ENCODE data around the gene ATP5MC2.

- TF ChIP-seq EZH2 (IDR thresholded peaks at IDR 0.05; ENCODE audit: borderline replicate concordance, low read depth, low read length, severe bottlenecking) (no peak), CTCF (IDR thresholded peaks at IDR 0.05; ENCODE audit: borderline replicate concordance, extremely low read depth, low read length, poor library complexity, severe bottlenecking) (no peak)
Observed at GRCh38 chr12:53618275-53618674, 57.6 kb downstream of the ATP5MC2 start.
